Heart left ventricle (tissue), 16 donors: ENCODE measurements around the gene RNU1-4. TPM values are rescaled to one million over a fixed set of nuclear protein-coding genes. Genes with fewer than 3 reads are reported as not detected.
A peak's percentile ranks its signal among the peaks of the same experiment; 100 is the strongest.
"Not testable (repeated sequence)": the region's sequence is repeated elsewhere in the genome, so short reads cannot be mapped to it uniquely, and the experiment has no call there.

Source experiments
- ATAC-seq, 4 donors: fragments of 200-7000 bp; cut with Tn5 transposase; one replicate each; pipeline ENCODE4 v1.9.1; 2020 to 2022; ENCODE audit warnings: moderate library complexity in 4 of 4, mild to moderate bottlenecking in 3 of 4, moderate number of reproducible peaks in 1 of 4
- DNase-seq, 5 donors: peaks; one replicate each; pipeline ENCODE4 v3.0.0-alpha.2; 2020
- H3K27ac ChIP-seq, 12 donors: fragments of 200-600 bp; sonication (generic) in 4 of 12; one replicate each; pipeline versions ENCODE4 v1.5.0 to v1.8.0; 2016 to 2022; ENCODE audit warnings: mild to moderate bottlenecking in 2 of 12
- H3K27me3 ChIP-seq, 9 donors: fragments of 200-600 bp; sonication (generic) in 2 of 9; one replicate each; pipeline versions ENCODE4 v1.5.1 to v1.8.0; 2016 to 2022; ENCODE audit warnings: mild to moderate bottlenecking in 3 of 9
- H3K36me3 ChIP-seq, 9 donors: fragments of 200-600 bp; sonication (generic) in 2 of 9; one replicate each; pipeline versions ENCODE4 v1.5.0 to v1.8.0; 2018 to 2022; ENCODE audit warnings: mild to moderate bottlenecking in 2 of 9
- H3K4me1 ChIP-seq, 12 donors: fragments of 200-600 bp; sonication (generic) in 4 of 12; one replicate each; pipeline versions ENCODE4 v1.5.0 to v1.8.0; 2016 to 2022; ENCODE audit warnings: mild to moderate bottlenecking in 3 of 12
- H3K4me3 ChIP-seq, 12 donors: fragments of 200-600 bp; sonication (generic) in 4 of 12; one replicate each; pipeline versions ENCODE4 v1.5.0 to v1.8.0; 2017 to 2022; ENCODE audit warnings: mild to moderate bottlenecking in 9 of 12, moderate library complexity in 4 of 12
- H3K9me3 ChIP-seq, 12 donors: fragments of 200-600 bp; sonication (generic) in 4 of 12; one replicate each; pipeline versions ENCODE4 v1.5.0 to v1.8.0; 2016 to 2022; ENCODE audit warnings: mild to moderate bottlenecking in 1 of 12
- WGBS, 4 donors: extraction: QIAGEN DNeasy Blood & Tissue Kit in 2 of 4; methylation state at CpG; one replicate each; pipeline versions ENCODE4 v1.1.5 to v1.1.7; 2013 to 2018; 5-methylcytosine and 5-hydroxymethylcytosine counted together
- intact Hi-C, 10 donors: fragments of 100-400 bp; cut with DNase I; formaldehyde crosslinking; loops; one replicate each; pipeline versions ENCODE4 v1.11.1 to v1.14.2; 2022
- polyA plus RNA-seq, 2 donors: library from polyadenylated mRNA; stranded (reverse); fragments of 200-250 nt; gene quantifications; one replicate each; pipeline ENCODE4 v1.2.3, GENCODE V29; 2013
- total RNA-seq, 9 donors: library from RNA; depleted of rRNA in 2 of 9; stranded (reverse); fragments of >200 nt in 2 of 9; fragmentation: NEBNext Ultra II Directional in 3 of 9; extraction: Animal tissue kit (Norgen Biotek cat#: 25700) in 3 of 9; gene quantifications; one replicate each; pipeline versions ENCODE4 v1.1.0 to v1.2.4, GENCODE V29; 2016 to 2023
- donor health status: ischemic (EF 13 %, LVEDD 7.1; RV severe dilation, severe dysfunction).
- donor health status: healthy with polysubstance abuse.
- donor health status: DM: no; HTN: yes; CAD: no.
- donor health status: DM: no; HTN: no; CAD: no.
- donor health status: ischemic (EF 25% LVEDD 6.9; RV normal size, moderate dysfunction).
- donor health status: ischemic (EF 25% LVEDD 5.7; RV mildly dilated, moderate dysfunction).
- donor health status: healthy.
- donor health status: DM: yes; HTN: yes; CAD: no.
- donor health status: ischemic (EF 35%, LVEDD 5.7; RV mildly dilated, moderate dysfunction).
- donor health status: nonischemic (EF 11% LVEDD 7.7; RV severe dilation, severe dysfunction).
- donor health status: DM: yes; HTN: yes; CAD: no.
- donor health status: PGD.
- donor health status: ischemic (EF 29% LVEDD 5.4; RV normal size, mild dysfunction).
- donor health status: nonischemic (EF 23%, LVEDD 6.1; RV moderate dilation, normal function).

RNU1-4 gene
- total and polyA plus RNA-seq, 11 donors, result 364 to 3,776 (median 2,470) TPM; not detected in 4

- peak in 1 of 4 donors; percentile 43 for ATAC-seq
- H3K27ac ChIP-seq, H3K4me3 ChIP-seq, H3K27me3 ChIP-seq, H3K9me3 ChIP-seq, H3K4me1 ChIP-seq, H3K36me3 ChIP-seq, intact Hi-C loops, DNase-seq: not testable (repeated sequence)
- 78 to 85% (median 82%) methylated on average over 10 to 22 of the region's 26 CpGs for WGBS, 4 donors
Observed at GRCh38 chr1:16748710-16749109, 8.4 kb downstream of the RNU1-4 start.

DNA sequence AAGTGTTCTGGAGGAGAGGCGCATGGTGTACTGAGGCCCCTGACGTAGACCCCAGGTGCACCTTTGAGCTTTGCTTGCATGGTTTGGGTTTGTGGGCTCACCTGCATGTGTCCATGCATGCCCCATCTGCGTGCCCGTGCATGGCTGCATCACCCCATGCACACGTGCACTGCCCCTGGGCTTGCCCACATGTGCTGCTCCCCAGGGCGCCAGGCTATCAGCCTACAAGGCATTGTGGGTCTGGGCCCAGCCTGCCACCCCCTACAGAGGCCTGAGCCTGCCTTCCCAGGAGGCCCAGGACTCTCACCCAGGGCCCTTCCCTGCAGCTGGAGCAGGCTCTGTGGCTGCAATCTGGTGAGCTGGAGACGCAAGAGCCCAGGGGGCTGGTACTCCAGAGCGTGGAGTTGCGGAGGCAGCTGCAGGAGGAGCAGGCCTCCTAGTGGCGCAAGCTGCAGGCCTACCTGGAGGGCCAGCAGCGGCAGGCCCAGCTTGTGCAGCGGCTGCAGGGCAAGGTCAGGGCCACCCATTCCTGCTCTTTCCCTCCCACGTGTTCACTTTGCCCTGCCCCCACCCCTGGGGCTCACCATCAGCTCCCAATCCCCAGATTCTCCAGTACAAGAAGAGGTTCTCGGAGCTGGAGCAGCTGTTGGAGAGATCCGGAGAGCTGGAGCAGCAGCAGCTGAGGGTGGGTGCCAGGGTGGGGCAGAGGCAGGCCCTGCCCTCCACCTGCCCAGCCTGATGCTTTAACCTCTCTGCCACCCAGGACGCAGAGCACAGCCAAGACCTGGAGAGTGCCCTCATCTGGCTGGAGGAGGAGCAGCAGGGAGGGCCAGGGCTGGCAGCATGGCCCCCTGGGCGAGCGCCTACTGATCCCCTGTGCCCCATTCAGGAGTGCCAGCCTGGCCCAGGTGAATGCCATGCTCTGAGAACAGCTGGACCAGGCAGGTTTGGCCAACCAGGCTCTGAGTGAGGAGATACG lies 9.9 kb downstream of the RNU1-4 start:
- WGBS, 4 donors, result 64 to 72% methylated on average over 3 to 4 of the region's 19 CpGs; no CpG with 5 or more reads in 2 of the 4 donors
- peak; percentile 34 to 78 (median 53) for ATAC-seq
- intact Hi-C loops, result not testable (repeated sequence)

GRCh38 chr1:16752770-16753169 lies 12.5 kb downstream of the RNU1-4 start:
- H3K36me3 ChIP-seq, H3K9me3 ChIP-seq, H3K4me1 ChIP-seq, DNase-seq, H3K27me3 ChIP-seq, ATAC-seq, H3K27ac ChIP-seq, H3K4me3 ChIP-seq, intact Hi-C loops: not testable (repeated sequence)
- WGBS, 4 donors, result no CpG with 5 or more reads among the region's 3 CpGs

More for the DNA sequence above, 9.9 kb downstream of the RNU1-4 start:
- not testable (repeated sequence) for H3K4me1 ChIP-seq, H3K27ac ChIP-seq, H3K27me3 ChIP-seq, H3K36me3 ChIP-seq, DNase-seq, H3K4me3 ChIP-seq, H3K9me3 ChIP-seq

GRCh38 chr1:16755385-16755784 lies 15.1 kb downstream of the RNU1-4 start:
- H3K9me3 ChIP-seq, intact Hi-C loops, H3K27ac ChIP-seq, ATAC-seq, H3K4me1 ChIP-seq, H3K36me3 ChIP-seq, H3K4me3 ChIP-seq, DNase-seq: not testable (repeated sequence)
- 78% methylated on average over 1 of the region's 1 CpG; no CpG with 5 or more reads in 3 of the 4 donors for WGBS, 4 donors
- peaks cover 3 to 14% (median 6%) of the 10 kb centered on the region in 9 donors for H3K27me3 ChIP-seq

DNA sequence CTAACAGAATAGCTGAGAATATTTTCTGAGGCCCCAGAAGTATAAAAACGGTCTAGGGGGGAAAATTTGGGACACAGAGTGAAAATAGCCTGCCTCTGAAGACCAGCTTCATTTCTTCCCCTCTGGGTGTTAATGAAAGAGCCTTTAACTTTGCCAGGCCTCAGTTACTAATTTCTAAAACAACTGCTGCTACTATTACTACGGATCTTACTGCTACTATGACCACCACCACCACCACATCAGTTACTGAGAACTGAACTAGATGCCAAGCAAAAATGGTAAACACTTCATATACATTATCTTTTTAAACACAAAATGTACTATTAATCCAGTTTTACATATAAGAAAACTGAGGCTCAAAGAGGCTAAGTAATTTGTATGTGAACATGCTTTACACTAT lies 15.6 kb downstream of the RNU1-4 start:
- intact Hi-C loops, result not testable (repeated sequence)

GRCh38 chr1:16757574-16757973 lies 17.3 kb downstream of the RNU1-4 start:
- H3K4me3 ChIP-seq, intact Hi-C loops, ATAC-seq, H3K27ac ChIP-seq, DNase-seq, H3K9me3 ChIP-seq, H3K36me3 ChIP-seq, H3K4me1 ChIP-seq: not testable (repeated sequence)
- peaks cover 3 to 24% (median 6%) of the 10 kb centered on the region in 9 donors for H3K27me3 ChIP-seq
- WGBS, 4 donors, result no CpG with 5 or more reads among the region's 6 CpGs

More for the DNA sequence above, 15.6 kb downstream of the RNU1-4 start:
- peaks cover 3 to 20% (median 6%) of the 10 kb centered on the region in 9 donors for H3K27me3 ChIP-seq
- not testable (repeated sequence) for ATAC-seq, DNase-seq, H3K27ac ChIP-seq, H3K36me3 ChIP-seq, H3K9me3 ChIP-seq, H3K4me1 ChIP-seq, H3K4me3 ChIP-seq
- 67 to 90% (median 81%) methylated on average over 2 of the region's 2 CpGs for WGBS, 4 donors

DNA sequence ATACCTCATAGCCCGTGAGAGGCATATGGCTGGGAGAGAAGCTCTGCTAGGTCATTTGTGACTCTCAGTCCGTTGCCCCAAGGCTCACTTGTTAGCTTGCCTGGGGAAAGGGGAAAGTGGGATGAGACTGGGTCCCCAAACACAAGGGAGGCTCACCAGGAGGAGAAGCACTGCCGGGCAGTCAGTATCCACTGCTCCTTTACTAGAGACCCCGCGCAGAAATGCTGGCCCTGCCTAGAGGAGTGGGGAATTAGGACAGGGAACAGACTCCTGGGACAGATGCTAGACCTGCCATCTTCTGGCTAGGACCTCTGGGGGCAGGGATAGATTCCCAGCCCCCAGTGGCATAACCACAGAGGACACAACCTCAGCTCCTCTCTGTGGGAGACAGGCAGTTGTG lies 17.7 kb downstream of the RNU1-4 start:
- peaks cover 3 to 24% (median 6%) of the 10 kb centered on the region in 9 donors for H3K27me3 ChIP-seq
- H3K9me3 ChIP-seq, intact Hi-C loops, H3K36me3 ChIP-seq, H3K27ac ChIP-seq, ATAC-seq, H3K4me1 ChIP-seq, H3K4me3 ChIP-seq: not testable (repeated sequence)
- WGBS, 4 donors, result 80 to 84% methylated on average over 4 of the region's 5 CpGs; no CpG with 5 or more reads in 2 of the 4 donors
- peak in 1 of 5 donors; percentile 10 for DNase-seq

DNA sequence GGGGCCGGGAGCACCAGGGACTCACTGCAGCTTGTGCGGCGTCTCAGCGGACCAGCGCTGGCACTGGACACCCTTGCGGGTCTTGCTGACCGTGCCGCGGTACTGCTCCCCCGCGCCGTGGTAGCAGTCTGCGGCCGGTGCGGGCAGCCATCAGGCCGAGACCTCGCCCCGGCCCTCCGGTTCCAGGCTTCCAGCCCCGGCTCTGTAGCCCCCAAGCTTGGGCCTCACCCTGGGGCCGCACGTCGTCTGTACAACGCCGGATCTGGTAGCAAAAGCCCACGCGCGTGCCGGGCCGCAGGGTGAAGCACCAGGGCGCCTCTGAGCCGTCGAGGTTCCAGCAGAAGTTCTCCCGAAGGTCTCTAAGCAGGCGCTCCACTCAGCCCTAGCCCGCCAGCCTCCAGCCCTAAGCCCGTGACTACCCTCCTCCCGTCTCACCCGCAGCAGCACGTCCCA lies 18.8 kb downstream of the RNU1-4 start:
- H3K9me3 ChIP-seq, H3K4me1 ChIP-seq, H3K27ac ChIP-seq, DNase-seq, H3K36me3 ChIP-seq, H3K4me3 ChIP-seq, intact Hi-C loops: not testable (repeated sequence)
- peak in 1 of 4 donors; percentile 21 for ATAC-seq
- peaks cover 3 to 25% (median 6%) of the 10 kb centered on the region in 9 donors for H3K27me3 ChIP-seq
- 12 to 31% (median 16%) methylated on average over 5 to 40 of the region's 40 CpGs for WGBS, 4 donors

GRCh38 chr1:16759650-16760455 lies 19.5 kb downstream of the RNU1-4 start:
- ATAC-seq, result peak in 3 of 4 donors; percentile 16 to 51 (median 39)
- intact Hi-C loops, H3K4me1 ChIP-seq, H3K4me3 ChIP-seq, H3K36me3 ChIP-seq, DNase-seq, H3K27ac ChIP-seq, H3K9me3 ChIP-seq: not testable (repeated sequence)
- peaks cover 3 to 33% (median 8%) of the 10 kb centered on the region in 9 donors for H3K27me3 ChIP-seq
- 34 to 45% methylated on average over 14 to 16 of the region's 62 CpGs; no CpG with 5 or more reads in 2 of the 4 donors for WGBS, 4 donors

GRCh38 chr1:16760456-16760765 lies 20.1 kb downstream of the RNU1-4 start:
- H3K4me1 ChIP-seq, H3K27ac ChIP-seq, H3K4me3 ChIP-seq, intact Hi-C loops, H3K9me3 ChIP-seq, H3K36me3 ChIP-seq, DNase-seq: not testable (repeated sequence)
- peaks cover 3 to 38% (median 8%) of the 10 kb centered on the region in 9 donors for H3K27me3 ChIP-seq
- 85 to 92% (median 89%) methylated on average over 6 to 8 of the region's 11 CpGs; no CpG with 5 or more reads in 1 of the 4 donors for WGBS, 4 donors
- ATAC-seq, result peak in 1 of 4 donors; percentile 7
